PC-3 (cell line): ENCODE measurements around the gene SLC41A2.
"Not testable (repeated sequence)": the region's sequence is repeated elsewhere in the genome, so short reads cannot be mapped to it uniquely, and the experiment has no call there.

Experiments used
- EZH2 ChIP-seq: fragments of 300-600 bp; sonication (generic); IDR thresholded peaks from one replicate; pipeline ENCODE4 v1.6.1; 2017; ENCODE audit warnings: antibody characterized with exemption, mild to moderate bottlenecking, low read length; ENCODE audit not compliant: unreplicated experiment
- TF ChIP-seq, protein P1 (sequence below): fragments of 300-600 bp; sonication (generic); conservative IDR thresholded peaks from 2 replicates; pipeline ENCODE4 v1.5.1; 2017; ENCODE audit warnings: antibody characterized with exemption, low read depth, mild to moderate bottlenecking, low read length

GRCh38 chr12:104977688-104978087, 19.6 kb upstream of the SLC41A2 start:
- TF ChIP-seq, protein P1, sequence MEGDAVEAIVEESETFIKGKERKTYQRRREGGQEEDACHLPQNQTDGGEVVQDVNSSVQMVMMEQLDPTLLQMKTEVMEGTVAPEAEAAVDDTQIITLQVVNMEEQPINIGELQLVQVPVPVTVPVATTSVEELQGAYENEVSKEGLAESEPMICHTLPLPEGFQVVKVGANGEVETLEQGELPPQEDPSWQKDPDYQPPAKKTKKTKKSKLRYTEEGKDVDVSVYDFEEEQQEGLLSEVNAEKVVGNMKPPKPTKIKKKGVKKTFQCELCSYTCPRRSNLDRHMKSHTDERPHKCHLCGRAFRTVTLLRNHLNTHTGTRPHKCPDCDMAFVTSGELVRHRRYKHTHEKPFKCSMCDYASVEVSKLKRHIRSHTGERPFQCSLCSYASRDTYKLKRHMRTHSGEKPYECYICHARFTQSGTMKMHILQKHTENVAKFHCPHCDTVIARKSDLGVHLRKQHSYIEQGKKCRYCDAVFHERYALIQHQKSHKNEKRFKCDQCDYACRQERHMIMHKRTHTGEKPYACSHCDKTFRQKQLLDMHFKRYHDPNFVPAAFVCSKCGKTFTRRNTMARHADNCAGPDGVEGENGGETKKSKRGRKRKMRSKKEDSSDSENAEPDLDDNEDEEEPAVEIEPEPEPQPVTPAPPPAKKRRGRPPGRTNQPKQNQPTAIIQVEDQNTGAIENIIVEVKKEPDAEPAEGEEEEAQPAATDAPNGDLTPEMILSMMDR: not testable (repeated sequence)
- TF ChIP-seq EZH2: not testable (repeated sequence)
